Hematopoietic multipotent progenitor cell treated with erythropoietin and hydrocortisone succinate and interleukin-3 and kit ligand, for 4 days (in vitro differentiated cells): Measurements from ENCODE around the gene CSRNP3.

Experiments
- DNase-seq: peaks from one replicate; pipeline ENCODE4 v3.0.0-alpha.2; 2015

The CSRNP3 gene

DNA sequence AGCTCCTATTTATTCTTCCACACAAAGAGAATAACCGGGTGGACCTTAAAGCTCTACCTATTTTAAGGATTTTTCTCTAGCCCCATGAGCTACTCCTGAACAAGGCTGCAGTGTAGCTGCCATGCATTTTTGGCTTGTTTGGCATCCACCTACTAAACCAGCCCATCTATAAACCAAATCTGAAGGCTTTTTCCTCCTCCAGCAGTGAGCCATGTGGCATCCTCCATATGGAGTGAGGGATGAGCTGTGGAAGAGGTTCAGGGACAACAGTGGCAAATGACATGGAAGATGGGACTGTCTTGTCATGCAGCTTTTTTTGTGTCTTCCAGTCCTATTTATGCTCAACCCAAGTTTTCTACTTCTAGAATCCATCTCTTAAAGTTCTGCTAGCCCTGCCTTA lies 224.3 kb downstream of the CSRNP3 start:
- DNase-seq = no peak

DNA sequence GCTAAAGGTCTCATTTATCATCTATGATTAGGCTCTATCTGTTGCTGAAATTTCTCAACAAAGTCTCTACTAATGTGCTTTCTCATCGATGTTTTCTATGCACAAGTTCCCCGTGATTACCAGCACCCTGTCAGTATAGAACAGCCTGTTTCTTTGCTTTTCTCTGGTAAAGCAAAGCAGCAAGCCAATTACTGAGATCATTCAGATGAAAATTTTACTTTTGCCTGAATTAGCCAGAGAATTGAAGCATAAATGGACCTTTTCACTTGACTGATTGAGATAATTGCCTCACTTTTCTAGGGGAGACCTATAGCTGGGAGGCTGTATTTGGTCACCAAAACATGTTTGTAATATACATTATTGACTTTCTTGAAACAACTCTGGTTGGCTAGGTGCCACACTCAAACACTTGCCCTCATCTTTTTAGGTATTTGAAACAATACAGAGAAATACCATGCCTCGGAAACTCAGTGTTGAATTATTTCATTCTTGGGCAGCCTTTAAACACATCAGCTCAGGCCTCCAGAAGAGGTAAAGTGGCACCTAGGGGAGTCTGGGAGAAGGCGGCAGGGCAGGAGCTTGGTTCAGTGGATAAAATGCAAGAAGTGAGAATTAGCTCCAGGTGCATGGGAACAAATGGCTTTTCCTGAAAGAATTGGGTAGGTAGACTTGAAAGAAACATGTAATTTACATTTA lies 228.4 kb downstream of the CSRNP3 start:
- no peak for DNase-seq

GRCh38 chr2:165698444-165698884 lies 229.0 kb downstream of the CSRNP3 start:
- peak; percentile 75 for DNase-seq

DNA sequence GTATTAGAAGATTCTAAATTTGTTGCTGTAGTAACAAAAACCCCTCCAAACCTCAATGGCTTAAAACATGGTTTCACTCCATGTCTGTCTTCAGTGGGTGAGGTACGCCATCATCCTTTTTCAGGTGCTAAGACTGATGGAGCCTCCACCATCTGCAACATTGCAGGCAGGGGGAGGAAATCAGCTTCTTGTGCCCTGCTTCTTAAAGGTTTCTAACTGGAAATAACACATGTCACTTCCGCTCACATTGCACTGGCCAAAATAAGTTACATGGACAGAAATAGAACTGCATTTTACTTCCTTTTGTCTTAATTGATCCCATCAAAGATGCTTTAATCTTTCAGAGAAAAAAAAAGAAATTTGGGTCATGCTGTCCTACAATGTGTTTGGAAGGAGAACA lies 230.4 kb downstream of the CSRNP3 start:
- no peak for DNase-seq

DNA sequence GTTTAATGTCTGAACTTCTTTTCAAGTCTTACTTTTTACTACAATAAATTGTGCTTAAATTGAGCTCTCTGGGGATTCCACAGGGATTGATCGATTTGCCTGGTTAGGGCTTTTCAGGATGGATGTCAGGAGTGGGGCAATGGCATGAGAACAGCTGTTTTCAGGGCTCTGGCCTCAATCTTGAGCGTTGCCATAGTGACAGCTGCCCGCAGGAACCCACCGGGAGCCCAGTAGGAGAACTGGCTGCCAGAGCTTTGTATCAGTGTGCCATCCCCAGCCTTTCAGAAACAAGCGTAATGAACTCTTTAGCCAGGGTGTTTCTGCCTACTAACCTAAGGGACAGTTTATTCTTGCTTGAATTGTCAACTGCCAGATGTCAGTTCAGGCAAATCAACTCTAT lies 231.0 kb downstream of the CSRNP3 start:
- no peak for DNase-seq

- DNase-seq = no peak
Measured at GRCh38 chr2:165701147-165701546, 231.6 kb downstream of the CSRNP3 start.

- no peak for DNase-seq
Measured at GRCh38 chr2:165706960-165707487, 237.5 kb downstream of the CSRNP3 start.

DNA sequence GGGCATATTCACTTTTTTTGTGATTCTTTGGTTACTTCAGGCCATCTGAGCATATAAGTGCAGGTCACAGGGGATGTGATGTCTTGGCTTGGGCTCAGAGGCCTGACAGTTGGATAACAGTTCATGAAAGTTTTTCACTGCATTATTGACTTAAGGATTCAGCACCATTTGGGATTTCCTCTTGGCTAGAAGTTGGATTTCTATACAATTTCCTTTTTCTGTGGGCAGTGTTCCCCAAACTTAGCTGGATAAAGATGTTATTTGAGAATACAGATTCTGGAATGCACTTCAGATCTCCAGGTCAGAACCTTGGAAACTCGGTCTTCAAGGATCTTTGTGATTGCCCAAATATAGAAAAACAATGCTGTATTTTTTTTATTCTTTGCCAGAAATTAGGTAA lies 246.6 kb downstream of the CSRNP3 start:
- DNase-seq = no peak

GRCh38 chr2:165718610-165719210 lies 249.2 kb downstream of the CSRNP3 start:
- DNase-seq = no peak

- DNase-seq = no peak
Measured at GRCh38 chr2:165720511-165720910, 251.0 kb downstream of the CSRNP3 start.

DNA sequence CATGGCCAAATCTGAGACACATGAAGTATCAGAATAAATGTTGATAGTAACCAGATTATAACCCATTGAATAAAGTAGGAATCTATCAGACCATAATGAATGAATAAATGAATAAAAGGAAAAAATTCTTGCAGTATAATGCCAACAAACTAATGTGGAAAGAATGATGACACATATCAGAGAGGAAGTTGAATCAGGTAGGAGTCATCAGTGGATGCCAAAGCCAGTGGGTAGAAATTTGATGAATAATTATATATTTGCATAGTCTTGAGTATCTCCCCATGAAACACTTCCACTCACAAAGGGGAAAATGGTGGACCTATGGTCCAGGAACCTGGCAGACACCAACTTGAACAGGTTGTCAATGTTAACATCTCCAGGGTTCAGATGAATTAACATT lies 255.9 kb downstream of the CSRNP3 start:
- DNase-seq = no peak
